GM19397 (cell line): ENCODE data around the gene PIGL.

Experiments
- ATAC-seq: cut with Tn5 transposase; IDR thresholded peaks from one replicate; pipeline ENCODE4 v1.9.1; 2021; ENCODE audit warnings: mild to moderate bottlenecking, moderate library complexity; ENCODE audit not compliant: unreplicated experiment

The PIGL gene

DNA sequence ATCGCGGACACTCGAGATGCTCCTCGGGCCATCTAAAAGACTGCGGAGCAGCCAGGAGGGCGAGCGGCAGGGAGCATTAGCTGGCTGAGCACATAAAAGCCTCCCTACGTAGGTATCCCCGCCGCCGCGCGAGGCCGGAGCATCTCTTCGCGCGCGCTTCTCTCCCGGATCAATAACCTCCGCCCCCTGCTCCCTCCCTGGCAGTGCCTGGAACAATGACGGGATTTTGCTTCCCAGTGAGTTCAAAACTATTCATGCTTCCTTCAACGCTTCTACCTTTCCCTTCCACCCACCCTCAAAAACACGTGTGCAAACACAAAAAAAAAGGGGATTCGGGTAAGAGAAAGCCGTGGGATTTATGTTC is 135.3 kb downstream of the PIGL start:
- ATAC-seq: no peak

GRCh38 chr17:16352667-16353316 is 135.8 kb downstream of the PIGL start:
- ATAC-seq: peak; percentile 44

GRCh38 chr17:16353317-16354174 is 136.5 kb downstream of the PIGL start, which contains the start of gene CENPV:
CENPV (minus strand) TSS chr17:16353469; CDS start chr17:16353436, 33 bp downstream.
- peak; percentile 79 for ATAC-seq

DNA sequence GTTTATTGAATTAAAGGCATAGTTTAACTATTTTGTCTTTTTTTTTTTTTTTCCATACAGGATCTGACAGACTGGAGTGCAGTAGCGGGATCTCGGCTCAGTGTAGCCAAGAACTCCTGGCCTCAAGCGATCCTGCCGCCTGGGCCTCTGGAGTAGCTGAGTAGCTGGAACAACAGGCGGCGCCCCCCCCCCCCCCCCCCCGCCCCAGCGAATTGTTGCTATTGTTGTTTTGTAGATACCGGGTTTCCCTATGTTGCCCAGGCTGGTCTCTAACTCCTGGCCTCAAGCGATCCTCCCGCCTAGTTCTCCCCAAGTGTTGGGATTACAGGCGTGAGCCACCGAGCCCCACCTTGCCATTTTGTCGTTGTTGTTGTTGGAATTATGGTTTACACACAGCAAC is 137.6 kb downstream of the PIGL start:
- no peak for ATAC-seq

- ATAC-seq: no peak
Measured at GRCh38 chr17:16358394-16358793, 141.4 kb downstream of the PIGL start.

GRCh38 chr17:16361874-16362273 is 144.9 kb downstream of the PIGL start:
- ATAC-seq: no peak

GRCh38 chr17:16363749-16364536 is 146.9 kb downstream of the PIGL start:
- ATAC-seq: no peak

DNA sequence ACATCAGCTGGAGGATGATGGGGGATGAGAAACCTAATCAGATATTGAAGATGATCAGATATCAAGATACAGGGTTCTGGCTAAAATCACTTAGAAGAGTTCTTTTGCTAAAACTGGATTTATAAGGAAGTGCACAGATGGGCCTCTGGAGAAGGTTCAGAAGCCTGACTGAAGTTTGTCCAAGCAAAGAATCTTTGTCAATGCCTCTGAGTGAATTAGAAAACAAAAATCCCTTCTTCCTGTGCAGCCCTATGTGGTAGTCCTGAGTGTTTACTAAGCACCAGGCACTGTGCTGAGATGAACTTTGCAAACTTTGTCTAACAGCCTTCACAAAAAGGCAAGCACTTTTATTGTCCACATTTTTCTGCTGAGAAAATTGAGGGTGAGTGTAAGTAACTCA is 147.6 kb downstream of the PIGL start:
- ATAC-seq: no peak

- no peak for ATAC-seq
Measured at GRCh38 chr17:16371742-16372141, 154.7 kb downstream of the PIGL start.

DNA sequence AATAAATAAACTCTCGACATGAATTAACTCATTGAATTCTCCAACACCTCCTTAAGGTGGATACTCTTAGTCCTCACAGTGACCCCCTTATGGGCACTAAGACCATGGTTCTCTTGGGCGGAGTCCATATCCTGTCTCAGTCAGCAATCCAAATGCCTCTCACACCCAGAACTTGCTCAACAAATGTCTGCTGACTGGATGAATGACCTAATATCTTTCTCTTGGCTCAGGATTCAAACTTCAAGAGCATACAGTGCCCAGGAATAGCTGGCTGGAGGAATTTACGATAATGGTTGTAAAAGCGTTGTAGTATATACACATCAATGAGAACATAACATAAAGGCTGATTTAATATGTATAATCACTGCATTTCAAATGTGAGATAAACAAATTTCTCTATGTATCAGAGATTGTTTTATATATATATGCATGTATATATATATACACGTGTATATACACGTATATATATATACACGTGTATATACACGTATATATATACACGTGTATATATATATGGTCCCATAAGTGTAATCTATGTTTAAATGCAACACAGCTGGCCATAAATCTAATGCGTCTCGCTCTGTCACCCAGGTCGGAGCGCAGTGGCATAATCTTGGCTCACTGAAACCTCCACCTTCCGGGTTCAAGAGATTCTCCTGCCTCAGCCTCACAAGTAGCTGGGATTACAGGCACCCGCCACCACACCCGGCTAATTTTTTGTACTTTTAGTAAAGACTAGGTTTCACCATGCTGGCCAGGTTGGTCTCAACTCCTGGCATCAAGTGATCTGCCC is 157.3 kb downstream of the PIGL start:
- no peak for ATAC-seq
